Measurements from ENCODE around the gene NR1D2. TPM values are rescaled to one million over a fixed set of nuclear protein-coding genes. Genes with fewer than 3 reads are reported as not detected.

NR1D2 gene
- total RNA-seq, 1 donor from 2014 or later = 6.1 TPM

DNA sequence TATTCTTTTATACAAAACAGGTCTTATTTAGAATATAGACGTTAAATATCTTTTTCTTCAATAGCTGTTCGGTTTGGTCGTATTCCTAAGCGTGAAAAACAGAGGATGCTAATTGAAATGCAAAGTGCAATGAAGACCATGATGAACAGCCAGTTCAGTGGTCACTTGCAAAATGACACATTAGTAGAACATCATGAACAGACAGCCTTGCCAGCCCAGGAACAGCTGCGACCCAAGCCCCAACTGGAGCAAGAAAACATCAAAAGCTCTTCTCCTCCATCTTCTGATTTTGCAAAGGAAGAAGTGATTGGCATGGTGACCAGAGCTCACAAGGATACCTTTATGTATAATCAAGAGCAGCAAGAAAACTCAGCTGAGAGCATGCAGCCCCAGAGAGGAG lies 16.8 kb downstream of the NR1D2 start:
- TF ChIP-seq, protein P1, sequence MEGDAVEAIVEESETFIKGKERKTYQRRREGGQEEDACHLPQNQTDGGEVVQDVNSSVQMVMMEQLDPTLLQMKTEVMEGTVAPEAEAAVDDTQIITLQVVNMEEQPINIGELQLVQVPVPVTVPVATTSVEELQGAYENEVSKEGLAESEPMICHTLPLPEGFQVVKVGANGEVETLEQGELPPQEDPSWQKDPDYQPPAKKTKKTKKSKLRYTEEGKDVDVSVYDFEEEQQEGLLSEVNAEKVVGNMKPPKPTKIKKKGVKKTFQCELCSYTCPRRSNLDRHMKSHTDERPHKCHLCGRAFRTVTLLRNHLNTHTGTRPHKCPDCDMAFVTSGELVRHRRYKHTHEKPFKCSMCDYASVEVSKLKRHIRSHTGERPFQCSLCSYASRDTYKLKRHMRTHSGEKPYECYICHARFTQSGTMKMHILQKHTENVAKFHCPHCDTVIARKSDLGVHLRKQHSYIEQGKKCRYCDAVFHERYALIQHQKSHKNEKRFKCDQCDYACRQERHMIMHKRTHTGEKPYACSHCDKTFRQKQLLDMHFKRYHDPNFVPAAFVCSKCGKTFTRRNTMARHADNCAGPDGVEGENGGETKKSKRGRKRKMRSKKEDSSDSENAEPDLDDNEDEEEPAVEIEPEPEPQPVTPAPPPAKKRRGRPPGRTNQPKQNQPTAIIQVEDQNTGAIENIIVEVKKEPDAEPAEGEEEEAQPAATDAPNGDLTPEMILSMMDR (conservative IDR thresholded peaks at IDR 0.05; ENCODE audit: low read depth, low read length) = no peak
- DNase-seq (ENCODE audit: low read depth) = no peak
- H3K4me3 ChIP-seq (ENCODE audit: low read depth, low read length) = no peak overlapping the region

DNA sequence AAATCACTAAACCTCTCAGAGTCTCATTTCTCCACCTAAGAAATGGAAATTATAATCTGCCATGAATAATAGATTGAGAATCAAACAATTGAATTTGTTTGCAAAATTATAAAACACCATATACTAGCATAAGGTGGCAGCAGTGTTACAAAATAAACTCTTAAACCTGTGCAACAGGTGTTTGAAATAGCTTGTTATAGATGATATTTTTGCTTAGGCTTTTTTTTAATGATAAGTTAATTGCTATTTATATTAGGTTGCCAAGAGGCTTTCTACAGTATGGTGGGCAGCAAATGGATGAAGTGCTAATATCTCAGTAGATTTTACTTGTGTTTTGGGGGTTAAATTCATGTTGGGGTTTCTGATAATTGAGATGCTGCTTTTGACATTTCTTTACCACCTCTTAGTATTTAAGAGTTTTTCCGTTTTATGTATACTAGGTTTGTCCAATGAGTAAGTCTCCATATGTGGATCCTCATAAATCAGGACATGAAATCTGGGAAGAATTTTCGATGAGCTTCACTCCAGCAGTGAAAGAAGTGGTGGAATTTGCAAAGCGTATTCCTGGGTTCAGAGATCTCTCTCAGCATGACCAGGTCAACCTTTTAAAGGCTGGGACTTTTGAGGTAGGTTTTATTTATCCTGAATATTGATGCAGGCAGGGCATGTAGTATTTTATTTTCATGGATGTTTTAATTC lies 19.6 kb downstream of the NR1D2 start:
- DNase-seq (ENCODE audit: low read depth) = no peak
- no peak overlapping the region for H3K4me3 ChIP-seq (ENCODE audit: low read depth, low read length)
- TF ChIP-seq, protein P1 (conservative IDR thresholded peaks at IDR 0.05; ENCODE audit: low read depth, low read length) = no peak

DNA sequence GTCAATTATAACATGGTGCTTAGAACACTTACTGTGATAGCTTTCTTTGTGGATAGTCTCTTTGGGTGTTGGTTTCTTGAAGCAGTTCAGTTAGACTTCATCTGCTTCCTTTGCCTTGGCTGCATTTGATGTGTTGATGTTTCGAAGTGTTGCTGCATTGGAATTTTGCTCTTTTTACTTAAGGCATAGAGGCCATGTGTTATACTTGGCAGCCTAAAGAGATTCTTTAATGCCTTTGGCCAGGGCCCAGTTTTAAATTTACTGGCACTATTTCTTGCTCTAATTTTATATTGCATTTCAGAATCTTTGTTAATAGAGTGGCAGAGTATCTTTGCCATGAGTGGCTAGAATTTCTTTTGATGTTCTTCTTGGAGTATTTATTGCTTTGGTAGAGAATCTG lies 21.2 kb downstream of the NR1D2 start:
- no peak for DNase-seq (ENCODE audit: low read depth)
- no peak overlapping the region for H3K4me3 ChIP-seq (ENCODE audit: low read depth, low read length)
- TF ChIP-seq, protein P1 (conservative IDR thresholded peaks at IDR 0.05; ENCODE audit: low read depth, low read length) = no peak

DNA sequence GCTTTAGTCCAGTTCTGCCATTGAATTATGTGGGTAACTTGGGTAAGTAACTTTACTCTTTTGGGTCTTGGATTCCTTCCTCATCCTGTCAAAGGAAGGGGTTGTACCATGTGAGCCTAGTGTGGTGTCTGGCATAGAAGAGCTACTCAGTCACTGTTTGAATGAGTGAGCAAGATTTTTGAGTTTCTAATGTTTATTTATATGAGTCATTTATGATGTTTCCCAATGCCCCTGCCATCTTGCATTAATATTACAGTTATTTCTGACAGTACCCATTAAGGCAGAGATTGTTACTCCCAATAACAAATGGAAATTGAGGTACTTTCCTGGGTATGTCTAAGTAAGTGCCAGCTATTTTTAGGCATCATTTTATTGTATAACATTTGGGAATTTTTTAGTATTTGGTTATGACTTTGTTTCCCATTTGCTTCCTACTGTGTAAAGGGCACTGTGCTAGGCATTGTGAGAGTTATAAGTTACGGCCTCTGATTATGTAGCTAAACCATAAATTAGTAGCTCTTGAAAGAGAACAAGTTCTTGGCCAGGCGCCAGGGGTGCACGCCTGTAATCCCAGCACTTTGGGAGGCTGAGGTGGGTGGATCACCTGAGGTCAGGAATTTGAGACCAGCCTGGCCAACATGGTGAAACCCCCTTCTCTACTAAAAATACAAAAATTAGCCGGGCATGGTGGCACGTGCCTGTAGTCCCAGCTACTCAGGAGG lies 23.5 kb downstream of the NR1D2 start:
- DNase-seq (ENCODE audit: low read depth) = no peak
- no peak overlapping the region for H3K4me3 ChIP-seq (ENCODE audit: low read depth, low read length)
- TF ChIP-seq, protein P1 (conservative IDR thresholded peaks at IDR 0.05; ENCODE audit: low read depth, low read length) = no peak

DNA sequence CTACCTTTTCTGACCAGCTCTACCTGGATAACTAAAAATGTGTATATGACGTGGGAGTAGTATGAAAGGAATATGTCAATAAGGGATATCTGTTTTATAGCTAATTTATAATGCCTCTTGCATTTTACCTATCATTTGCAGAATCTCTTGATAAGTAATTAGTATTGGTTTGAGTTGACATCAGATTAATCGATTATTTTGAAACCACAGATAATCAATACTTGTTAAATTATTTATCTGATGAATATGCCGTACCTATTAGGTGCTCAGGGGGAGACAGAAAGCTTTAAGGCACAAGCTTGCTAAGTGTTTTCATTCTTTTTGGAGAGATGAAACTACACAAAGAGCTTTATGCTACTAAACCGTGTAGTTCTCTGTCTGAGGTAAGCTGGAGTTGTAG lies 24.3 kb downstream of the NR1D2 start:
- DNase-seq (ENCODE audit: low read depth) = no peak
- H3K4me3 ChIP-seq (ENCODE audit: low read depth, low read length) = no peak overlapping the region
- TF ChIP-seq, protein P1 (conservative IDR thresholded peaks at IDR 0.05; ENCODE audit: low read depth, low read length) = no peak

DNA sequence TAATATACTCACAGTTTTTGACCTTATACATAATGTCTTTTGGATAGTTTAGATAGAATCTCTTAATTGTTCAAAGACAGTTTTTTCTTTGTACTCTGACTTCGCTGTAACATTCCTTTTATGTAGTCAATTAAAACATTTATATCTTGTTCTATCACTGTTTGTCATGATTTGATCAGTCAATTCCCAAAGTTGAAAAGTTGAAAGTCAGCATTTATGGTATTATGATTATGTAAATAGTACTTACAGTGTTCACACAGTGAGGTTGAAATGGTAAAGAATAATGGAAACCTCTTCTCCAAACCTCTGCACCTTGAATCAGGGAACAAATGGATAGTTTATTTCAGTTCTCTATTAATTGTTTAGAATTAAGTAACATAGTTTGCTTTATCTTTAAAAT lies 26.6 kb downstream of the NR1D2 start:
- DNase-seq (ENCODE audit: low read depth) = no peak
- no peak overlapping the region for H3K4me3 ChIP-seq (ENCODE audit: low read depth, low read length)
- TF ChIP-seq, protein P1 (conservative IDR thresholded peaks at IDR 0.05; ENCODE audit: low read depth, low read length) = no peak
